ENCODE results near the gene MYADML2. TPM values are rescaled to one million over a fixed set of nuclear protein-coding genes. Genes with fewer than 3 reads are reported as not detected.

MYADML2 gene
- total RNA-seq, 2 experiments from 2014 or later = not detected

DNA sequence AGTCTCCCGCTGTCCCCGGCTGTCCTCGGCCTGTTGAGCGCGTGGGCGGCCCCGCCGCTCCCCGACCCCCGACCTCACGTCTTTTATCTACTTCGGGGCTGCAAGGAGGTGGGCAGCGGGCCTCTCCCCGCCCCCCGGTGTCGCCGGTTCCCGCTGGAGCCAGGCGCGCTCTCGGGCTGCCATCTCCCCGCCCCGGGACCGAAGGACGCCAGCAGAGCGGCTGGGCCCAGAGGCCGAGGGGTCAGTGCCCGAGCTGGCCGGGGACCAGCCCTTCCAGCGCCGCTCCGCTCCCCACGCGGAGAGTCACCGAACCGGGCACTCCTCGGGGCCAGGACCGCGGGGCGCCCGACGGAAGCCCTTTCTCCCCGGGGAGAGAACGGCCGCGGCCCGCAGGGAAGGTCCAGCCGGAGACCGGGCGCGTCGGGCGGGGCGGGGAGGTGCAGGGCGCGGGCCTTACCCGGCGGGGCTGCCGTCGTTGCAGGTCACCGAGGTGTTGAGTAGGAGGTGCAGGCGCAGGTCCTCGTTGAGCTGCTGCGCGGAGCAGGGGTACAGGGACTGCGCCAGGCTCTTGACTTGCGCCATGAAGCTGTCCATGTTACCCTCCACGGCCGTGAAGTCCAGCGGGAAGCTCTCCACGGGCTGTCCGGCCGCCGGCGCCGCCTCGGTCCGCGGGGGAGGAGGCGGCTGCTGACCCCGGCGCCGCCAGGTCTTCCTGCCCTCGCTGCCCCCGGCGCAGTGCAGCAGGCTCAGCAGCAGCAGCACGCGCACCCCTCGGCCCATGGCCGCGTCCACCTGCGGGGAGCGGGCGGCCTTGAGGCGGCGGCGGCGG is 13.3 kb upstream of the MYADML2 start:
- no peaks in the 10 kb centered on the region for H3K36me3 Mint-ChIP-seq (ENCODE audit: low read depth)
- H3K27me3 Mint-ChIP-seq = peaks cover 21% of the 10 kb centered on the region
- DNase-seq (no peak), ATAC-seq (peak; percentile 11)
- H3K27ac Mint-ChIP-seq = no peak overlapping the region
- no peaks in the 10 kb centered on the region for H3K9me3 Mint-ChIP-seq
- peaks cover 4% of the 10 kb centered on the region for H3K4me1 Mint-ChIP-seq (ENCODE audit: low read depth)
- intact Hi-C loops (cut with micrococcal nuclease) = no loop called here
- no peak overlapping the region for H3K4me3 Mint-ChIP-seq
- TF ChIP-seq, protein P1, sequence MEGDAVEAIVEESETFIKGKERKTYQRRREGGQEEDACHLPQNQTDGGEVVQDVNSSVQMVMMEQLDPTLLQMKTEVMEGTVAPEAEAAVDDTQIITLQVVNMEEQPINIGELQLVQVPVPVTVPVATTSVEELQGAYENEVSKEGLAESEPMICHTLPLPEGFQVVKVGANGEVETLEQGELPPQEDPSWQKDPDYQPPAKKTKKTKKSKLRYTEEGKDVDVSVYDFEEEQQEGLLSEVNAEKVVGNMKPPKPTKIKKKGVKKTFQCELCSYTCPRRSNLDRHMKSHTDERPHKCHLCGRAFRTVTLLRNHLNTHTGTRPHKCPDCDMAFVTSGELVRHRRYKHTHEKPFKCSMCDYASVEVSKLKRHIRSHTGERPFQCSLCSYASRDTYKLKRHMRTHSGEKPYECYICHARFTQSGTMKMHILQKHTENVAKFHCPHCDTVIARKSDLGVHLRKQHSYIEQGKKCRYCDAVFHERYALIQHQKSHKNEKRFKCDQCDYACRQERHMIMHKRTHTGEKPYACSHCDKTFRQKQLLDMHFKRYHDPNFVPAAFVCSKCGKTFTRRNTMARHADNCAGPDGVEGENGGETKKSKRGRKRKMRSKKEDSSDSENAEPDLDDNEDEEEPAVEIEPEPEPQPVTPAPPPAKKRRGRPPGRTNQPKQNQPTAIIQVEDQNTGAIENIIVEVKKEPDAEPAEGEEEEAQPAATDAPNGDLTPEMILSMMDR (IDR thresholded peaks at IDR 0.05) = no peak
- ChIA-PET POLR2A (interaction anchor here (1.1 to 2.0 kb wide), 6 partner anchors 15 to 127 kb away, joined by 3 to 9 read pairs (median 4); partner anchors contain the start of gene MCRIP1), CTCF (interaction anchor here (0.9 to 3.0 kb wide), 29 partner anchors 8 to 232 kb away, joined by 3 to 121 read pairs (median 6); partner anchors contain the start of genes ASPSCR1, CENPX, DCXR and GPS1)

DNA sequence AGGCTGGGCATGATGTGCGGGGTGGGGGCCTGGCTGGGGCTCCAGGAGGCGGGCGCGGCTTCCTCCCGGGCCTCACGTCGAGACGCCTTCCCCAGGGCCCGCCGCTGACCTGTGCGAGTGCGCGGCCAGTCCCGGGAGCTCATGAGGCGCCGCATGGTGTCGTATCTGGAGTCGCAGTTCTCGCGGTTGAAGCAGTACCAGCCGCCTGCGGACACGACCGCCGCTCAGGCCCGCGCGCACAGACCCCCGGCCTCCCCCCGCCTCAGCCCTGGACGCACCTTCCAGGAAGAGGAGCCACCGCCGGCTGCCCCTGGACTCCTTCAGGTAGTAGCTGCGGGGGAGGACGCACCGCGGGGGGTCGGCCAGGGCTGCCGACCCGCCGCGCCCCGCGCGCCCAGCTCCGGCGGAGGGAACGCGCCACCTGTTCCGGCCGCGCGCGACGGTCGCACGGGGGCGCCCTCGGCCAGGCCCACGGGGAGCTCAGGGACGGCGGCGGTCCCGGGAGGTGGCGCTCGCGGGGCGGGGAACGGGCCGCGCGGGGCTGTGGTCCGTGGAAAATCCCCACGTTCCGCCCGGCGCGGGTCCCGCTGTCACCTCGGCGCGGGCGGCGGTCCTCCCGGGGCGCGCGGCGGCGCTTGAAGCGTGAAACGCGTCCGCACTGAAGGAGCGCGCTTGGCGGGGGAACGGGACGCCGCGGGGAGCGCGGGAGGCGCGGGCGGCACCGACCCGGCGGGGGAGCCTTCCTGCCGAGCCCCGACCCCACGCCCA is 12.5 kb upstream of the MYADML2 start:
- POLR2A ChIA-PET = interaction anchor here (0.6 to 2.0 kb wide), 7 partner anchors 16 to 264 kb away, joined by 3 to 9 read pairs (median 3); partner anchors contain the start of gene MCRIP1
- Mint-ChIP-seq H3K27ac (no peak overlapping the region), H3K4me3 (peak overlapping the region; percentile 42), H3K27me3 (peaks cover 21% of the 10 kb centered on the region), H3K9me3 (no peaks in the 10 kb centered on the region), H3K4me1 (ENCODE audit: low read depth) (peaks cover 4% of the 10 kb centered on the region), H3K36me3 (ENCODE audit: low read depth) (no peaks in the 10 kb centered on the region)
- TF ChIP-seq, protein P1 (IDR thresholded peaks at IDR 0.05) = peak; percentile 91
- DNase-seq (peak; percentile 76), ATAC-seq (peak; percentile 86)
- CTCF ChIA-PET = interaction anchor here (0.6 to 3.0 kb wide), 39 partner anchors 9 to 232 kb away, joined by 3 to 121 read pairs (median 5); partner anchors contain the start of genes ASPSCR1, CENPX, DCXR and GPS1
- intact Hi-C loops (cut with micrococcal nuclease) = loop anchor here (5.0 kb wide), 1 partner anchor 63 kb away; the partner anchor contains the start of genes CENPX and LRRC45

DNA sequence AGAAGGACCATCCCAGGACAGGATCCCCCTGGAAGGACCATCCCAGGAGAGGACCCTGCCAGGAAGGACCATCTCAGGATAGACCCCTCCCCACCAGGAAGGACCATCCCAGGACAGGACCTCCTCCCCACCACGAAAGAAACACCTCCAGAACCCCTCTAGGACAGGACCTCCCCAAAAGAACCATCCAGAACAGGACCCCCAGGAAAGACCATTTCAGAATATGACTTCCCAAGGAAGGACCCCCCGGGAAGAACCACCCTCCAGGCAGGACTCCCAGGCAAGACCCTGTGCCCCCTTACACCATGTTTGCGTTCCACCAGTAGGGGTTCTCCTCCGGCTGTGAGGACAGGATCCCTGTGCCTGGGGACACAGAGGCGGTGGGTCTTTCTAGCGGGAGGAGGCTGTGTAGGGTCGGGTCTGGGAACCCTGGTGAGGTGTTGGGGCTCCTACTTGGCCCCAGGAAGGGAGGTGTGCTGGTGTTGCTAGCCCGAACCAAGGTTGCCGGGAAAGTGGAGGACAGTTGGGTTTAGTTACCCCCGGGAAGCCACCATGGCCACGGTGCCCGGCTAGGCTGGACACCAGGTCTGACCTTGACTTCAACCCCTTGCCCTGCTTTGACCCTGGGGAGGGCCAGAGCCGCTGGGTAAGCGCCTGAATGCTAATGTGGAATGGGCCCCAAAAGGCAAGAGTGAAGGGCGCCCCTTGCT is 11.8 kb upstream of the MYADML2 start:
- no peaks in the 10 kb centered on the region for H3K9me3 Mint-ChIP-seq
- no peak overlapping the region for H3K27ac Mint-ChIP-seq
- peak overlapping the region; percentile 42 for H3K4me3 Mint-ChIP-seq
- TF ChIP-seq, protein P1 (IDR thresholded peaks at IDR 0.05) = no peak
- no peak for ATAC-seq
- ChIA-PET POLR2A (interaction anchor here (0.6 to 2.0 kb wide), 8 partner anchors 9 to 263 kb away, joined by 3 to 9 read pairs (median 3); partner anchors contain the start of gene MCRIP1), CTCF (interaction anchor here (0.6 to 3.0 kb wide), 39 partner anchors 9 to 233 kb away, joined by 3 to 121 read pairs (median 5); partner anchors contain the start of genes ASPSCR1, CENPX, DCXR and GPS1)
- no peak for DNase-seq
- no peaks in the 10 kb centered on the region for H3K36me3 Mint-ChIP-seq (ENCODE audit: low read depth)
- H3K4me1 Mint-ChIP-seq (ENCODE audit: low read depth) = peaks cover 3% of the 10 kb centered on the region
- H3K27me3 Mint-ChIP-seq = peaks cover 21% of the 10 kb centered on the region
- intact Hi-C loops (cut with micrococcal nuclease) = loop anchor here (5.0 kb wide), 1 partner anchor 64 kb away; the partner anchor contains the start of genes CENPX and LRRC45

DNA sequence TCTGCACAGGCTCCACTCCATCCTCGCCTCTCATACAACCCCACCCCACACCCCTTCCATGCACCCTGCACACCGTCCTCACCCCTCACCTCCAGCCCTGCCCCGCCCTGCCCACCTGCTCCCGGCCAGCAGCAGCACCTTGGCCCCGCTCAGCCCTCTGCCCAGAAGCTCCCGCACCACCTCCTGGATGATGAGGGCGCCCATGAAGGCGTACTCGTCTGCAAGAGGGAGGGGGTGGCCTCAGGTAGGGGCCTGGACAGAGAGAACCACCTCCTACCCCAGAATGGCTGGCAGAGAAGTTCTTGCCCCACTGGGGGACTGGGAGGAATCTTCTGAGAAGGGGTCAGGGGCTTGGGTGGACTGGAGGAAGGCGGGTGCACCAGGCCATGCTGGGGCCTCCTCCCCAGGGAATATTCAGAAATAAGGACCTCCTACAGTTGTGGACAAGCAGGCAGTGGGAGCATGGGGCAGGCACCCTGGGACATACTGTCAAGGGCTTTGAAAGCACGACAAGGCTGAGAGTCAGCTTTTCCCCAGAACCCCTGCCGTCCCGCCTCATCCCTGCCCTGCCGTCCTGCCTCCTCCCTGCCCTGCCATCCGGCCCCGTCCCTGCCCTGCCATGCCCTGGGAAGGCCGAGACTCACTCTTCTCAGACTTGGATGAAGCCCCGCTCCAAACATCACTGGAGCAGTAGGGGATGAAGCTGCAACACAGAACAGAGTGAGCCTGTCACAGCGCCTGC is 10.8 kb upstream of the MYADML2 start:
- Mint-ChIP-seq H3K27me3 (peaks cover 21% of the 10 kb centered on the region), H3K27ac (no peak overlapping the region), H3K4me3 (no peak overlapping the region), H3K4me1 (ENCODE audit: low read depth) (no peaks in the 10 kb centered on the region), H3K36me3 (ENCODE audit: low read depth) (no peaks in the 10 kb centered on the region), H3K9me3 (no peaks in the 10 kb centered on the region)
- intact Hi-C loops (cut with micrococcal nuclease) = loop anchor here (5.0 kb wide), 1 partner anchor 64 kb away; the partner anchor contains the start of genes CENPX and LRRC45
- ATAC-seq (no peak), DNase-seq (no peak)
- TF ChIP-seq, protein P1 (IDR thresholded peaks at IDR 0.05) = no peak
- CTCF ChIA-PET = interaction anchor here (1.0 kb wide), 1 partner anchor 10 kb away, joined by 3 read pairs; no protein-coding TSS in a partner anchor
- POLR2A ChIA-PET = interaction anchor here (1.2 kb wide), 1 partner anchor 9 kb away, joined by 3 read pairs; no protein-coding TSS in a partner anchor

All from activated CD8-positive, alpha-beta T cell treated with anti-CD3 and anti-CD28 coated beads for 36 hours (primary cell).